ENCODE measurements around the gene POLR3F. TPM values are rescaled to one million over a fixed set of nuclear protein-coding genes. Genes with fewer than 3 reads are reported as not detected.
"Not testable (repeated sequence)": the region's sequence is repeated elsewhere in the genome, so short reads cannot be mapped to it uniquely, and the experiment has no call there.

POLR3F gene
- polyA plus RNA-seq, 1 experiment: 10.6 TPM

GRCh38 chr20:18511571-18511970, 44.4 kb downstream of the POLR3F start:
- POLR2A ChIA-PET: no interaction called here
- H3K27me3 ChIP-seq (ENCODE audit: control insufficient read depth, insufficient read depth, low read length): no peaks in the 10 kb centered on the region
- no peaks in the 10 kb centered on the region for H3K9me3 ChIP-seq (ENCODE audit: control insufficient read depth, insufficient read depth, low read length)
- DNase-seq (ENCODE audit: low read depth, low spot score): no peak
- H3K27ac ChIP-seq (ENCODE audit: low read depth, low read length): no peak overlapping the region
- no peak overlapping the region for H3K4me3 ChIP-seq (ENCODE audit: low read depth, low read length)
- CTCF ChIA-PET: no interaction called here
- TF ChIP-seq CTCF (IDR thresholded peaks at IDR 0.05; ENCODE audit: low read depth, low read length): no peak

- ChIA-PET POLR2A (no interaction called here), CTCF (no interaction called here)
- H3K4me3 ChIP-seq (ENCODE audit: low read depth, low read length): no peak overlapping the region
- H3K9me3 ChIP-seq (ENCODE audit: control insufficient read depth, insufficient read depth, low read length): no peaks in the 10 kb centered on the region
- H3K27me3 ChIP-seq (ENCODE audit: control insufficient read depth, insufficient read depth, low read length): no peaks in the 10 kb centered on the region
- DNase-seq (ENCODE audit: low read depth, low spot score): no peak
- TF ChIP-seq CTCF (IDR thresholded peaks at IDR 0.05; ENCODE audit: low read depth, low read length): no peak
- no peak overlapping the region for H3K27ac ChIP-seq (ENCODE audit: low read depth, low read length)
Measured at GRCh38 chr20:18513208-18513607, 46.0 kb downstream of the POLR3F start.

GRCh38 chr20:18514127-18514526, 46.9 kb downstream of the POLR3F start:
- H3K4me3 ChIP-seq (ENCODE audit: low read depth, low read length): no peak overlapping the region
- no peak for DNase-seq (ENCODE audit: low read depth, low spot score)
- ChIA-PET POLR2A (no interaction called here), CTCF (no interaction called here)
- no peak for TF ChIP-seq CTCF (IDR thresholded peaks at IDR 0.05; ENCODE audit: low read depth, low read length)
- no peak overlapping the region for H3K27ac ChIP-seq (ENCODE audit: low read depth, low read length)
- H3K9me3 ChIP-seq (ENCODE audit: control insufficient read depth, insufficient read depth, low read length): no peaks in the 10 kb centered on the region
- no peaks in the 10 kb centered on the region for H3K27me3 ChIP-seq (ENCODE audit: control insufficient read depth, insufficient read depth, low read length)

- Histone ChIP-seq H3K27me3 (ENCODE audit: control insufficient read depth, insufficient read depth, low read length) (no peaks in the 10 kb centered on the region), H3K9me3 (ENCODE audit: control insufficient read depth, insufficient read depth, low read length) (no peaks in the 10 kb centered on the region), H3K4me3 (ENCODE audit: low read depth, low read length) (no peak overlapping the region), H3K27ac (ENCODE audit: low read depth, low read length) (no peak overlapping the region)
- ChIA-PET CTCF (interaction anchor here (0.7 kb wide), 1 partner anchor 1047 kb away, joined by 4 read pairs; no protein-coding TSS in a partner anchor), POLR2A (no interaction called here)
- no peak for DNase-seq (ENCODE audit: low read depth, low spot score)
- TF ChIP-seq CTCF (IDR thresholded peaks at IDR 0.05; ENCODE audit: low read depth, low read length): no peak
Measured at GRCh38 chr20:18515973-18516372, 48.8 kb downstream of the POLR3F start.

DNA sequence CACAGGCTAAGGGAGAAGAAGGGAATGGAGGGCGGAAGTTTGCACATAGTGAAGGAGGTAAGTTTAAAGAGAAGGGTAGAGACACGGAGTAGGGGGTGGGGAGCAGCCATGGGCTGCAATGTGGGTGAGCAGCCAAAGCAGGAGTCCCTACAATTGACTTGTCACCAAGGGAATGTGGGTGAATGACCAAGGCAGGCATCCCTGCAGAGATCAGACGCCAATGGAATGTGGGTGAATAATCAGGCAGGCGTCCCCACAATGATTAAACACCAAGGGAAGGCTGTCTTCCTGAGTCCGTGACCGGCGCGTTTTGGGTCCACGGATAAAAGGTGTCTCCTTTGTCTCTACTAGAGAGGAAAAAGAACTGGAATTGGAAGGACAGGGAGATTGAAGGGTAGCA, 54.9 kb downstream of the POLR3F start:
- H3K27me3 ChIP-seq (ENCODE audit: control insufficient read depth, insufficient read depth, low read length); POLR2A ChIA-PET; CTCF ChIA-PET; H3K27ac ChIP-seq (ENCODE audit: low read depth, low read length); H3K9me3 ChIP-seq (ENCODE audit: control insufficient read depth, insufficient read depth, low read length); H3K4me3 ChIP-seq (ENCODE audit: low read depth, low read length); DNase-seq (ENCODE audit: low read depth, low spot score): not testable (repeated sequence)

- Histone ChIP-seq H3K4me3 (ENCODE audit: low read depth, low read length) (no peak overlapping the region), H3K27me3 (ENCODE audit: control insufficient read depth, insufficient read depth, low read length) (no peaks in the 10 kb centered on the region), H3K9me3 (ENCODE audit: control insufficient read depth, insufficient read depth, low read length) (no peaks in the 10 kb centered on the region), H3K27ac (ENCODE audit: low read depth, low read length) (no peak overlapping the region)
- no peak for DNase-seq (ENCODE audit: low read depth, low spot score)
- ChIA-PET CTCF (interaction anchor here (0.6 kb wide), 1 partner anchor 49 kb away, joined by 6 read pairs; no protein-coding TSS in a partner anchor), POLR2A (no interaction called here)
- TF ChIP-seq CTCF (IDR thresholded peaks at IDR 0.05; ENCODE audit: low read depth, low read length): no peak
Measured at GRCh38 chr20:18523066-18523465, 55.9 kb downstream of the POLR3F start.

Data from AG04450 (cell line).